BJ (cell line): Measurements from ENCODE around the gene LRBA. TPM values are rescaled to one million over a fixed set of nuclear protein-coding genes. Genes with fewer than 3 reads are reported as not detected.

Experiments
- CTCF ChIA-PET: fragments of 350-600 bp; formaldehyde crosslinking; extraction: SDS; loops from one replicate; lab custom pipeline; 2021; ENCODE audit warnings: antibody characterized with exemption, inconsistent platforms; lab: Yijun Ruan, JAX
- POLR2A ChIA-PET: fragments of 300-600 bp; sonication (Branson Sonifier 250); formaldehyde crosslinking; extraction: SDS; loops from one replicate; lab custom pipeline; 2021; ENCODE audit warnings: antibody characterized with exemption; lab: Charles Lee
- DNase-seq: peaks from one replicate; pipeline ENCODE4 v3.0.0-alpha.2; 2011; ENCODE audit warnings: low read depth
- H3K27me3 ChIP-seq: 2 replicates; pipeline ENCODE4 v1.6.0; 2011; ENCODE audit warnings: low read length; ENCODE audit not compliant: control insufficient read depth, insufficient read depth
- H3K36me3 ChIP-seq: 2 replicates; pipeline ENCODE4 v1.5.1; 2011; ENCODE audit warnings: low read length; ENCODE audit not compliant: control insufficient read depth, insufficient read depth
- H3K4me3 ChIP-seq: 2 replicates; pipeline ENCODE4 v1.5.1; 2011; ENCODE audit warnings: low read depth, mild to moderate bottlenecking, control low read depth, low read length
- polyA plus RNA-seq: library from polyadenylated mRNA; depleted of rRNA; stranded (reverse); fragments of >200 nt; gene quantifications from 2 replicates; pipeline ENCODE4 v1.2.3, GENCODE V29; 2011
- TF ChIP-seq, protein P1 (sequence below): IDR thresholded peaks from 2 replicates; pipeline ENCODE4 v1.5.1; 2011; ENCODE audit warnings: low read depth, mild to moderate bottlenecking, control low read depth, inconsistent platforms, low read length, moderate library complexity; ENCODE audit not compliant: insufficient read depth

The LRBA gene
- polyA plus RNA-seq, 1 experiment: 8.2 TPM

DNA sequence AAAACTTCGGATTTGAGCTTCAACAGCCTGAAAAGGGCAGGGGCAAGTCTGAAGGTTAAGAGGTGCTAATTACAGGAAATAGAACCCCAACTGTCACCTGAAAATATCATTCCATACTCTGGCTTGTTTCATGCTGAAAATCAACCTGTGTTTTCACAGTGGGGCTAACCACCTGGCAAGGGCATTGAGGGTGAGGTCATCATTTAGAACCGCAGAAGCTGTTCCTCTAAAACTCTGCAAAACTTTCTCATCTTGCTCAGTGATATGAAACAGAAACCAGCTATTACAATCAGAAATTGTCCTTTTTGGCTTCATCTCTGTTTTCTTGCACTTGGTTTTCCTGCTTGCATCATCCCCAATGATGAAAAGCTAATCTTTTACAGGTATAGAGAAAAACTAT is 689.2 kb downstream of the LRBA start:
- Histone ChIP-seq H3K4me3 (no peak overlapping the region), H3K27me3 (no peaks in the 10 kb centered on the region), H3K36me3 (no peaks in the 10 kb centered on the region)
- TF ChIP-seq, protein P1, sequence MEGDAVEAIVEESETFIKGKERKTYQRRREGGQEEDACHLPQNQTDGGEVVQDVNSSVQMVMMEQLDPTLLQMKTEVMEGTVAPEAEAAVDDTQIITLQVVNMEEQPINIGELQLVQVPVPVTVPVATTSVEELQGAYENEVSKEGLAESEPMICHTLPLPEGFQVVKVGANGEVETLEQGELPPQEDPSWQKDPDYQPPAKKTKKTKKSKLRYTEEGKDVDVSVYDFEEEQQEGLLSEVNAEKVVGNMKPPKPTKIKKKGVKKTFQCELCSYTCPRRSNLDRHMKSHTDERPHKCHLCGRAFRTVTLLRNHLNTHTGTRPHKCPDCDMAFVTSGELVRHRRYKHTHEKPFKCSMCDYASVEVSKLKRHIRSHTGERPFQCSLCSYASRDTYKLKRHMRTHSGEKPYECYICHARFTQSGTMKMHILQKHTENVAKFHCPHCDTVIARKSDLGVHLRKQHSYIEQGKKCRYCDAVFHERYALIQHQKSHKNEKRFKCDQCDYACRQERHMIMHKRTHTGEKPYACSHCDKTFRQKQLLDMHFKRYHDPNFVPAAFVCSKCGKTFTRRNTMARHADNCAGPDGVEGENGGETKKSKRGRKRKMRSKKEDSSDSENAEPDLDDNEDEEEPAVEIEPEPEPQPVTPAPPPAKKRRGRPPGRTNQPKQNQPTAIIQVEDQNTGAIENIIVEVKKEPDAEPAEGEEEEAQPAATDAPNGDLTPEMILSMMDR: no peak
- DNase-seq: no peak
- CTCF ChIA-PET: no interaction called here
- POLR2A ChIA-PET: no interaction called here

DNA sequence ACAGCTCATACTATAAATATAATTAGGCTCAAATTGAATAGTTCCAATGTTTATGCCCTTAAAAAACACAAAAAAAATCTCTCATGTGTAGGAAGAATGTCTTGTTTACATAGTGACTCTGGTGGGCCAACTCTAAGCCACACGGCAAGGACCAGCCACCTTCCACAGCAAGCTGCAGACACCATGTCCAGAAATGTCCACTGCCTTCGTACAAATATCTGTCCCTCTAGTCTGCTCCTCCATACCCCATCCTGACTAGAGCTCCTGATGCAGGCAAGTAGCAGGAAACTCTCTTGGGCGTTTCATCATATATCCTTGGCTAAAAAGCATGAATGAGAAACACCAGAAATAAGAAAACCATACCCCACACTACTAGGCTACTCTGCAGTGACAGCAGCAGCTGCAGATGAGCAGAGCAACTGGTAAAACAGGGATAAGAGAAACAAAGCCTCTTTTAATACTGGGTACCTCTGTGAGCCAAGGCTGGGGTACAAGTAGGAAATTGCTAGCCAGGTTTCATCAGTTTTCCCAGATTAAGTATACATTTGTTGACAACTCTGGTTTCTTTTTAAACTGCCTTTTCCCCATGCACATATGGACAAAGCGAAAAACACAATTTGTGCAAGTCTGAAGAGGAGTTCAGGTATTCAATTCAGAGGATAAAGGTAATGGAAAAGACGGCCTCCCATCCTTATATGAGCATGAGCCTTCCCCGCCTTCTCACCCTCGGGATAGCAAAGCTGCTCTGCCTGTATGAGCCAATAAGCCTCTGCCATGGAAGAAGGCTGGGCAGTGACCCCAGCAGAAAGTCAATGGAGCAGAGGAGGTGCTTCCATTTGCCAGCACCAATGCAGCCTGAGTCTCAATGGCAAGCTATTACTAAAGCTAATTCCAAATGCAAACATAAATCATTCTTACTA is 691.4 kb downstream of the LRBA start:
- Histone ChIP-seq H3K27me3 (no peaks in the 10 kb centered on the region), H3K4me3 (no peak overlapping the region), H3K36me3 (no peaks in the 10 kb centered on the region)
- no peak for DNase-seq
- POLR2A ChIA-PET: no interaction called here
- TF ChIP-seq, protein P1: no peak
- CTCF ChIA-PET: interaction anchor here (0.9 to 1.3 kb wide), 2 partner anchors 8 to 9 kb away, joined by 3 read pairs; no protein-coding TSS in a partner anchor

DNA sequence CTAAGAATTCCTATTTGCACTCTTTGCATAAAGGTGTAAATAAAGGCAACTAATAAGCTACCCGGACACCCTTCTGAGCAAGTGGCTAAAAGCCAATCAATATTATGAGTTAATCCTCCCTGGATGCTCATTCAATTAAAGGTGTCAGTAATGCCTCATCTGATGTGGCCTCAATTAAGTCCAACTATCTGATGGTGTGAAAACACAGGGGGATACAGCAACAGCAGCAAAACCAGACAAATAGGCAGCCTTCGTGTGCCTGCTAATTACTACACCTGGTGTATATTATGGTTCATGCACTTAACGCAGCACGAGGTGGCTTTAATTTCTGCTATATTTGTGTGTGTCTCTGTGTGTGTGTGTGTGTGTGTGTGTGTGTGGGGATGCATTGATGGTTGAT is 692.4 kb downstream of the LRBA start:
- ChIA-PET CTCF (interaction anchor here (0.7 to 1.3 kb wide), 2 partner anchors 7 to 136 kb away, joined by 3 read pairs; no protein-coding TSS in a partner anchor), POLR2A (no interaction called here)
- H3K27me3 ChIP-seq: no peaks in the 10 kb centered on the region
- no peak overlapping the region for H3K4me3 ChIP-seq
- H3K36me3 ChIP-seq: no peaks in the 10 kb centered on the region
- TF ChIP-seq, protein P1: no peak
- DNase-seq: no peak

DNA sequence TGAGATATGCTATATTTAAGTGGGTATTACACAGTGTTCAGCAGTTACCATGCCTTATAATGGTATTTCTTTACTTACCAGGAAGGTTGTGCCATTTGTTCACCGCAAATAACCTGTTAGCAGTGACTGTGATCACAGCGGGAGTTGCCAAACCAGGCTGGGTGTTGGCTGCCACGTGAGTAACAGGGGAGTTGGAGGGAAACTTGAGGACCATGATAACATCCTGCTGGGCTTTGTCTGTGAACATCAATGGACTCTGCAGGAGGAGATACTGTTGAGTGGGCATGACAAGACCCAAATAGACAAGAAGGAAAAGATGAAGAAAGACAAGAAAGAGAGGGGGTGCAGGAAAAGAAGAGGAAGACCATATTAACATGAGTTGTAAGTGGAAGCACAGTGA is 694.0 kb downstream of the LRBA start:
- H3K27me3 ChIP-seq: no peaks in the 10 kb centered on the region
- TF ChIP-seq, protein P1: no peak
- POLR2A ChIA-PET: no interaction called here
- CTCF ChIA-PET: no interaction called here
- DNase-seq: no peak
- no peak overlapping the region for H3K4me3 ChIP-seq
- H3K36me3 ChIP-seq: no peaks in the 10 kb centered on the region

DNA sequence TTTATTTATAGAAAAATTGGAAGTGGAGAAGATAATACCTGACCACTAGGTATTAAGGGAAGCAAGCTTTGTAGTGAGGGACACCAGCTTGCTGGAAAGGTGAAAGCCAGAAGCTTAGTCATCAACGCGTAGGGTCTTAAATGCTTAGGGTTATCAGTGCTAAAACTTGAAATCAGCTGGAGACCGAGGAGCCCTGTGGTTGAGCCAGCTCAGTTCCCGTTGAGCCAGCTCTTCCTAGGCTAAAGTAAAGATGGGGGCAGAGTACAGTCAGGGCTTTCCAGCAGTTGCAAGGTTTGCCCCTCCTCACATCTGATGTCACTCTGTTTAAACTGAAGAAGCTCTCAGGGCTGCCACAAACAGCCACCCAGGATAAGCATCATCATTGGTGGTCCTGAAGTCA is 696.1 kb downstream of the LRBA start:
- no peak overlapping the region for H3K4me3 ChIP-seq
- H3K36me3 ChIP-seq: no peaks in the 10 kb centered on the region
- ChIA-PET CTCF (no interaction called here), POLR2A (no interaction called here)
- DNase-seq: no peak
- TF ChIP-seq, protein P1: no peak
- no peaks in the 10 kb centered on the region for H3K27me3 ChIP-seq
